ENCODE measurements around the gene KCNQ5.

GRCh38 chr6:72619883-72620696 lies 1.8 kb upstream of the KCNQ5 start:
- TF ChIP-seq CTCF (tag by site-specific recombination; IDR thresholded peaks at IDR 0.05) (no peak), KLF16 (tag by site-specific recombination; IDR thresholded peaks at IDR 0.05) (no peak), YY1 (tag by site-specific recombination; IDR thresholded peaks at IDR 0.05) (no peak), ZNF596 (tag by site-specific recombination; IDR thresholded peaks at IDR 0.05) (no peak), SP2 (tag by site-specific recombination; IDR thresholded peaks at IDR 0.05) (no peak), ZNF184 (tag by site-specific recombination; IDR thresholded peaks at IDR 0.05) (no peak), ZNF121 (tag by site-specific recombination; IDR thresholded peaks at IDR 0.05) (no peak), SP7 (tag by site-specific recombination; IDR thresholded peaks at IDR 0.05) (no peak), ZNF354C (tag by site-specific recombination; IDR thresholded peaks at IDR 0.05; ENCODE audit: borderline replicate concordance, low read depth) (no peak), REPIN1 (tag by site-specific recombination; IDR thresholded peaks at IDR 0.05; ENCODE audit: low read depth) (no peak)
- TF ChIP-seq, protein P1, sequence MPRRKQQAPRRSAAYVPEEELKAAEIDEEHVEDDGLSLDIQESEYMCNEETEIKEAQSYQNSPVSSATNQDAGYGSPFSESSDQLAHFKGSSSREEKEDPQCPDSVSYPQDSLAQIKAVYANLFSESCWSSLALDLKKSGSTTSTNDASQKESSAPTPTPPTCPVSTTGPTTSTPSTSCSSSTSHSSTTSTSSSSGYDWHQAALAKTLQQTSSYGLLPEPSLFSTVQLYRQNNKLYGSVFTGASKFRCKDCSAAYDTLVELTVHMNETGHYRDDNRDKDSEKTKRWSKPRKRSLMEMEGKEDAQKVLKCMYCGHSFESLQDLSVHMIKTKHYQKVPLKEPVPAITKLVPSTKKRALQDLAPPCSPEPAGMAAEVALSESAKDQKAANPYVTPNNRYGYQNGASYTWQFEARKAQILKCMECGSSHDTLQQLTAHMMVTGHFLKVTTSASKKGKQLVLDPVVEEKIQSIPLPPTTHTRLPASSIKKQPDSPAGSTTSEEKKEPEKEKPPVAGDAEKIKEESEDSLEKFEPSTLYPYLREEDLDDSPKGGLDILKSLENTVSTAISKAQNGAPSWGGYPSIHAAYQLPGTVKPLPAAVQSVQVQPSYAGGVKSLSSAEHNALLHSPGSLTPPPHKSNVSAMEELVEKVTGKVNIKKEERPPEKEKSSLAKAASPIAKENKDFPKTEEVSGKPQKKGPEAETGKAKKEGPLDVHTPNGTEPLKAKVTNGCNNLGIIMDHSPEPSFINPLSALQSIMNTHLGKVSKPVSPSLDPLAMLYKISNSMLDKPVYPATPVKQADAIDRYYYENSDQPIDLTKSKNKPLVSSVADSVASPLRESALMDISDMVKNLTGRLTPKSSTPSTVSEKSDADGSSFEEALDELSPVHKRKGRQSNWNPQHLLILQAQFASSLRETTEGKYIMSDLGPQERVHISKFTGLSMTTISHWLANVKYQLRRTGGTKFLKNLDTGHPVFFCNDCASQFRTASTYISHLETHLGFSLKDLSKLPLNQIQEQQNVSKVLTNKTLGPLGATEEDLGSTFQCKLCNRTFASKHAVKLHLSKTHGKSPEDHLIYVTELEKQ (tag by site-specific recombination; IDR thresholded peaks at IDR 0.05; ENCODE audit: borderline replicate concordance), result no peak
- TF ChIP-seq, protein P2, sequence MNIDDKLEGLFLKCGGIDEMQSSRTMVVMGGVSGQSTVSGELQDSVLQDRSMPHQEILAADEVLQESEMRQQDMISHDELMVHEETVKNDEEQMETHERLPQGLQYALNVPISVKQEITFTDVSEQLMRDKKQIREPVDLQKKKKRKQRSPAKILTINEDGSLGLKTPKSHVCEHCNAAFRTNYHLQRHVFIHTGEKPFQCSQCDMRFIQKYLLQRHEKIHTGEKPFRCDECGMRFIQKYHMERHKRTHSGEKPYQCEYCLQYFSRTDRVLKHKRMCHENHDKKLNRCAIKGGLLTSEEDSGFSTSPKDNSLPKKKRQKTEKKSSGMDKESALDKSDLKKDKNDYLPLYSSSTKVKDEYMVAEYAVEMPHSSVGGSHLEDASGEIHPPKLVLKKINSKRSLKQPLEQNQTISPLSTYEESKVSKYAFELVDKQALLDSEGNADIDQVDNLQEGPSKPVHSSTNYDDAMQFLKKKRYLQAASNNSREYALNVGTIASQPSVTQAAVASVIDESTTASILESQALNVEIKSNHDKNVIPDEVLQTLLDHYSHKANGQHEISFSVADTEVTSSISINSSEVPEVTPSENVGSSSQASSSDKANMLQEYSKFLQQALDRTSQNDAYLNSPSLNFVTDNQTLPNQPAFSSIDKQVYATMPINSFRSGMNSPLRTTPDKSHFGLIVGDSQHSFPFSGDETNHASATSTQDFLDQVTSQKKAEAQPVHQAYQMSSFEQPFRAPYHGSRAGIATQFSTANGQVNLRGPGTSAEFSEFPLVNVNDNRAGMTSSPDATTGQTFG (tag by site-specific recombination; IDR thresholded peaks at IDR 0.05; ENCODE audit: borderline replicate concordance), result no peak

All from HEK293 (cell line).